Bladder microvascular endothelial cell (primary cell): Measurements from ENCODE around the gene UVRAG. TPM values are rescaled to one million over a fixed set of nuclear protein-coding genes. Genes with fewer than 3 reads are reported as not detected.

Experiments used
- total RNA-seq: library from RNA; depleted of rRNA; stranded (reverse); fragments of >200 nt; gene quantifications from 2 replicates; pipeline ENCODE4 v1.2.3, GENCODE V29; 2014

The UVRAG gene
- 56.3 and 125 TPM in 2 replicates for total RNA-seq

DNA sequence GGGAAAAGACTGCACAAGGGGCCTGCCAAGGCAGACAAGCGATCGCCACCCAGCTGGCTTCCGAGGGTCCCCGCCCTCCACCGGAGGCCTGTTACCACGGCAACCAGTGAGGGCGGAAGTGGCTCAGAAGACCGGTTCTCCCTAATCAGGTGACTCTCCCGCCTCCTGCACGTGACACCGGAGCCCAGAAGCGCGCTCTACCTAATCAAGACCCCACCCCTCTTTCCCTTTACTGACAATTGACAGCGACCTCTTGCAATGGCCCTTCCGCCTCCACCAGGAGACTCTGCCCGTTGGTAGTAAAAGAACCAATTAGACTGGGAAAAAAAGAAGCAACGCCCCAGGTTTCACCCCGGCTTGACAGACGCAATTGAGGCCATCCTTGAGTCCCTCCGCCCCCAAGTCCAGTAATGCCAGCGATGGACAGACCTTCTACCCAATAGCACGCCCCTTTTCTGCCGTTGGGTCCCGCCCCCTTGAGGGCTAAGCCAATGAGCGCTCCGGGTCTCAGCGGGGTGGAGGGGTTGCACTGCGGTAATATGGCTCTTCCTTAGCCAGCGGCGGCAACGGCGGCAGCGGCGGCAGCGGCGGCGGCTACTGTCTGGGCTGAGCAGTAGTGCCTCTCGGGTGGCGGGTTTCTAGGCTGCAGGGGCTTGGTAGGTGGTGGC is at the start of gene UVRAG:
Gene UVRAG, plus strand, starts transcription at position 534 of the 668 bp plus-strand sequence. CDS start 198 bp downstream, outside the sequence.

GRCh38 chr11:75768112-75768908 is 46.7 kb upstream of the UVRAG start, which contains the start of gene DGAT2:
Gene DGAT2 (plus strand): TSS chr11:75768778. CDS start chr11:75768992, 214 bp downstream.

Other genes with a start within 250 kb of the UVRAG start
- 0.06 and 0.32 TPM in 2 replicates for gene MAP6, start 146.2 kb upstream of the UVRAG start, total RNA-seq
- not detected in 2 replicates for gene MOGAT2, start 97.4 kb upstream of the UVRAG start, total RNA-seq
- 0.65 and 2.9 TPM in 2 replicates for gene DGAT2, start 46.4 kb upstream of the UVRAG start, total RNA-seq